H1 (cell line): ENCODE data around the gene SLC15A4. TPM values are rescaled to one million over a fixed set of nuclear protein-coding genes. Genes with fewer than 3 reads are reported as not detected.

Source experiments
- CEBPB ChIP-seq: IDR thresholded peaks from 2 replicates; pipeline ENCODE4 v1.6.1; 2012; ENCODE audit warnings: low read depth, low read length
- CTBP2 ChIP-seq: IDR thresholded peaks from 2 replicates; pipeline ENCODE4 v1.7.0; 2011; ENCODE audit warnings: borderline replicate concordance, mild to moderate bottlenecking, moderate library complexity, mixed read lengths, low read length; ENCODE audit not compliant: insufficient read depth, insufficient read length
- GTF2F1 ChIP-seq: IDR thresholded peaks from 2 replicates; pipeline ENCODE4 v1.6.1; 2012; ENCODE audit warnings: low read depth, low read length, improper control_type of control experiment, borderline replicate concordance
- KDM5A ChIP-seq: fragments of 200-600 bp; IDR thresholded peaks from 2 replicates; pipeline ENCODE4 v1.7.1; 2012; ENCODE audit warnings: mild to moderate bottlenecking, low read length, inconsistent platforms, mixed read lengths
- SRF ChIP-seq: IDR thresholded peaks from 2 replicates; pipeline ENCODE4 v1.6.1; 2011; ENCODE audit warnings: mild to moderate bottlenecking, low read depth, low read length, moderate library complexity
- TAF1 ChIP-seq: IDR thresholded peaks from 2 replicates; pipeline ENCODE4 v1.6.1; 2011; ENCODE audit warnings: mild to moderate bottlenecking, low read depth, low read length
- polyA plus RNA-seq, 7 experiments: library from polyadenylated mRNA; depleted of rRNA in 3 of 7; stranded (reverse) in 5 of 7; unstranded in 2 of 7; fragments of >200 nt in 5 of 7; fragments of 200-250 nt in 2 of 7; gene quantifications; 1 replicate in 5 of 7; 2 replicates in 1 of 7; 4 replicates in 1 of 7; pipeline versions ENCODE4 v1.2.1 to v1.2.3, GENCODE V29; 2011 to 2013; ENCODE audit warnings: missing spikeins in 2 of 7, mixed read lengths in 2 of 7
- total RNA-seq: library from RNA; stranded (reverse); fragmentation: NEBNext Ultra II Directional; extraction: Animal tissue kit (Norgen Biotek cat#: 25700); gene quantifications from 2 replicates; pipeline ENCODE4 v1.2.1, GENCODE V29; 2021
- TF ChIP-seq, protein P1 (sequence below): fragments of 300-600 bp; sonication (generic); IDR thresholded peaks from 2 replicates; pipeline ENCODE4 v1.7.1; 2012; ENCODE audit warnings: low read length, moderate library complexity, mild to moderate bottlenecking, inconsistent platforms; ENCODE audit not compliant: insufficient replicate concordance
- TF ChIP-seq, protein P2 (sequence below): IDR thresholded peaks from 2 replicates; pipeline ENCODE4 v1.6.1; 2011; ENCODE audit warnings: low read length, improper control_type of control experiment

Gene SLC15A4
- total and polyA plus RNA-seq, 2 of the 8 experiments (the other 6 are each of a cell fraction or from before 2014, with no cell fraction given) = 22.7 to 26.6 TPM

DNA sequence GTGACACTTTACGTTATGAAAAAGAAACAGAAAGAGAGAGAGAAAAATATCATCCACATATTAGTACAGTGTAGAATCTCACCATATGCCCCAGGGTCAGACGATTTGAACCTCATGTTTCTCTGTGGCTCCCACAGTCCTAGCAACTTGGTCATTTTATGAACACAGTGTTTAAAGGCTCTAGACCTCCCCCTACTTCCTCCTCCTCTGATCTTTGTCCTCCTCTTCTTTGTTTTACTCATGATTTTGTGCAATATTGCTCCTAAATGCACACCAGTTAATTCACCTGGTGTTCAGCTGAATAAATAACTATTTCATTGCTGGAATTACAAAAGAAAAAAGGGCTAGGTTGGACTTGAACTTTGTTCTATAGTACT lies 47.7 kb upstream of the SLC15A4 start (continued):
- TF ChIP-seq, protein P1, sequence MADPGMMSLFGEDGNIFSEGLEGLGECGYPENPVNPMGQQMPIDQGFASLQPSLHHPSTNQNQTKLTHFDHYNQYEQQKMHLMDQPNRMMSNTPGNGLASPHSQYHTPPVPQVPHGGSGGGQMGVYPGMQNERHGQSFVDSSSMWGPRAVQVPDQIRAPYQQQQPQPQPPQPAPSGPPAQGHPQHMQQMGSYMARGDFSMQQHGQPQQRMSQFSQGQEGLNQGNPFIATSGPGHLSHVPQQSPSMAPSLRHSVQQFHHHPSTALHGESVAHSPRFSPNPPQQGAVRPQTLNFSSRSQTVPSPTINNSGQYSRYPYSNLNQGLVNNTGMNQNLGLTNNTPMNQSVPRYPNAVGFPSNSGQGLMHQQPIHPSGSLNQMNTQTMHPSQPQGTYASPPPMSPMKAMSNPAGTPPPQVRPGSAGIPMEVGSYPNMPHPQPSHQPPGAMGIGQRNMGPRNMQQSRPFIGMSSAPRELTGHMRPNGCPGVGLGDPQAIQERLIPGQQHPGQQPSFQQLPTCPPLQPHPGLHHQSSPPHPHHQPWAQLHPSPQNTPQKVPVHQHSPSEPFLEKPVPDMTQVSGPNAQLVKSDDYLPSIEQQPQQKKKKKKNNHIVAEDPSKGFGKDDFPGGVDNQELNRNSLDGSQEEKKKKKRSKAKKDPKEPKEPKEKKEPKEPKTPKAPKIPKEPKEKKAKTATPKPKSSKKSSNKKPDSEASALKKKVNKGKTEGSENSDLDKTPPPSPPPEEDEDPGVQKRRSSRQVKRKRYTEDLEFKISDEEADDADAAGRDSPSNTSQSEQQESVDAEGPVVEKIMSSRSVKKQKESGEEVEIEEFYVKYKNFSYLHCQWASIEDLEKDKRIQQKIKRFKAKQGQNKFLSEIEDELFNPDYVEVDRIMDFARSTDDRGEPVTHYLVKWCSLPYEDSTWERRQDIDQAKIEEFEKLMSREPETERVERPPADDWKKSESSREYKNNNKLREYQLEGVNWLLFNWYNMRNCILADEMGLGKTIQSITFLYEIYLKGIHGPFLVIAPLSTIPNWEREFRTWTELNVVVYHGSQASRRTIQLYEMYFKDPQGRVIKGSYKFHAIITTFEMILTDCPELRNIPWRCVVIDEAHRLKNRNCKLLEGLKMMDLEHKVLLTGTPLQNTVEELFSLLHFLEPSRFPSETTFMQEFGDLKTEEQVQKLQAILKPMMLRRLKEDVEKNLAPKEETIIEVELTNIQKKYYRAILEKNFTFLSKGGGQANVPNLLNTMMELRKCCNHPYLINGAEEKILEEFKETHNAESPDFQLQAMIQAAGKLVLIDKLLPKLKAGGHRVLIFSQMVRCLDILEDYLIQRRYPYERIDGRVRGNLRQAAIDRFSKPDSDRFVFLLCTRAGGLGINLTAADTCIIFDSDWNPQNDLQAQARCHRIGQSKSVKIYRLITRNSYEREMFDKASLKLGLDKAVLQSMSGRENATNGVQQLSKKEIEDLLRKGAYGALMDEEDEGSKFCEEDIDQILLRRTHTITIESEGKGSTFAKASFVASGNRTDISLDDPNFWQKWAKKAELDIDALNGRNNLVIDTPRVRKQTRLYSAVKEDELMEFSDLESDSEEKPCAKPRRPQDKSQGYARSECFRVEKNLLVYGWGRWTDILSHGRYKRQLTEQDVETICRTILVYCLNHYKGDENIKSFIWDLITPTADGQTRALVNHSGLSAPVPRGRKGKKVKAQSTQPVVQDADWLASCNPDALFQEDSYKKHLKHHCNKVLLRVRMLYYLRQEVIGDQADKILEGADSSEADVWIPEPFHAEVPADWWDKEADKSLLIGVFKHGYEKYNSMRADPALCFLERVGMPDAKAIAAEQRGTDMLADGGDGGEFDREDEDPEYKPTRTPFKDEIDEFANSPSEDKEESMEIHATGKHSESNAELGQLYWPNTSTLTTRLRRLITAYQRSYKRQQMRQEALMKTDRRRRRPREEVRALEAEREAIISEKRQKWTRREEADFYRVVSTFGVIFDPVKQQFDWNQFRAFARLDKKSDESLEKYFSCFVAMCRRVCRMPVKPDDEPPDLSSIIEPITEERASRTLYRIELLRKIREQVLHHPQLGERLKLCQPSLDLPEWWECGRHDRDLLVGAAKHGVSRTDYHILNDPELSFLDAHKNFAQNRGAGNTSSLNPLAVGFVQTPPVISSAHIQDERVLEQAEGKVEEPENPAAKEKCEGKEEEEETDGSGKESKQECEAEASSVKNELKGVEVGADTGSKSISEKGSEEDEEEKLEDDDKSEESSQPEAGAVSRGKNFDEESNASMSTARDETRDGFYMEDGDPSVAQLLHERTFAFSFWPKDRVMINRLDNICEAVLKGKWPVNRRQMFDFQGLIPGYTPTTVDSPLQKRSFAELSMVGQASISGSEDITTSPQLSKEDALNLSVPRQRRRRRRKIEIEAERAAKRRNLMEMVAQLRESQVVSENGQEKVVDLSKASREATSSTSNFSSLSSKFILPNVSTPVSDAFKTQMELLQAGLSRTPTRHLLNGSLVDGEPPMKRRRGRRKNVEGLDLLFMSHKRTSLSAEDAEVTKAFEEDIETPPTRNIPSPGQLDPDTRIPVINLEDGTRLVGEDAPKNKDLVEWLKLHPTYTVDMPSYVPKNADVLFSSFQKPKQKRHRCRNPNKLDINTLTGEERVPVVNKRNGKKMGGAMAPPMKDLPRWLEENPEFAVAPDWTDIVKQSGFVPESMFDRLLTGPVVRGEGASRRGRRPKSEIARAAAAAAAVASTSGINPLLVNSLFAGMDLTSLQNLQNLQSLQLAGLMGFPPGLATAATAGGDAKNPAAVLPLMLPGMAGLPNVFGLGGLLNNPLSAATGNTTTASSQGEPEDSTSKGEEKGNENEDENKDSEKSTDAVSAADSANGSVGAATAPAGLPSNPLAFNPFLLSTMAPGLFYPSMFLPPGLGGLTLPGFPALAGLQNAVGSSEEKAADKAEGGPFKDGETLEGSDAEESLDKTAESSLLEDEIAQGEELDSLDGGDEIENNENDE = no peak
- TF ChIP-seq KDM5A = no peak
- no peak for TF ChIP-seq TAF1
- no peak for TF ChIP-seq CTBP2
- no peak for TF ChIP-seq GTF2F1
- no peak for TF ChIP-seq SRF
- TF ChIP-seq, protein P2, sequence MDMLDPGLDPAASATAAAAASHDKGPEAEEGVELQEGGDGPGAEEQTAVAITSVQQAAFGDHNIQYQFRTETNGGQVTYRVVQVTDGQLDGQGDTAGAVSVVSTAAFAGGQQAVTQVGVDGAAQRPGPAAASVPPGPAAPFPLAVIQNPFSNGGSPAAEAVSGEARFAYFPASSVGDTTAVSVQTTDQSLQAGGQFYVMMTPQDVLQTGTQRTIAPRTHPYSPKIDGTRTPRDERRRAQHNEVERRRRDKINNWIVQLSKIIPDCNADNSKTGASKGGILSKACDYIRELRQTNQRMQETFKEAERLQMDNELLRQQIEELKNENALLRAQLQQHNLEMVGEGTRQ = no peak
- TF ChIP-seq CEBPB = no peak
